ENCODE results near the gene TNFRSF13B.

The TNFRSF13B gene

DNA sequence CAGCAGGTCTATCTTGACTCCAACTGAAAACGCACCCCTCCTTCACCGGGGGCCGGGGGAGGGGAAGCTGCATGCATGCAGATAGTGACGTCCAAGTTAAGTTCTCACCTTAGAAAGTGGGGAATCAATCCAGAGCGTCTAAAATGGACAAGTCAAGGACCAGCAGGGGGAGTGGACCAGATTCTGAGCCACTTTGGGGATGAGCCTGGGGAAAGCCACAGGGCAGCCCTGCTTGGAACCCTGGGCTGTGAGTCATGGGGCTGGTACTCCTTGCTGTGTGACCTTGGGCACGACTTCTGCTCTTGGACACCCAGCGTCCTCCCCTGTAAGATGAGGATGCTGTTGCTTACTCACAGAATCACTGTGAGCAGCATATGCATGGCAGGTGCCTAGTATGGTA, 9.1 kb downstream of the TNFRSF13B start:
- no peak for TF ChIP-seq GATA3 (IDR thresholded peaks at IDR 0.05; ENCODE audit: low read depth, low read length)
- TF ChIP-seq GATA2 (IDR thresholded peaks at IDR 0.05; ENCODE audit: low read depth, low read length): no peak

DNA sequence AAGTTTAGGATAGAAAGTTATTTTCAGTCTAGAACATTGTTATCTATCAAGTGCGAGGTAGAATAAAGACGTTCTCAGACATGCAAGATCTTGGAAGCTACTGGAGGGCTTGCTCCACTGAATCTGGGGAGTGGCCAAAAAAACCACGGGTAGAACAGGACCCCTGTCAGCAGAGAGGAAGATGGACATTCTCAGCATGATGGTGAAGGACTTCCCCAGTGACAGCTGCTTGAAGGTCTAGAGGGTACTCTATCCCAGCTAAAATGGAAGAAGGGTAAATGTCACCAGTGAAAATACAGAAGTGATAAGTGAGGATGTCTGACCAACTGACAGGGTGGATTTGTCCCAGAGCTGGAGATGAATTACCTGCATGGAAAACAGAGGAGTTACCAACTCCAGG, 10.1 kb downstream of the TNFRSF13B start:
- no peak for TF ChIP-seq GATA3 (IDR thresholded peaks at IDR 0.05; ENCODE audit: low read depth, low read length)
- no peak for TF ChIP-seq GATA2 (IDR thresholded peaks at IDR 0.05; ENCODE audit: low read depth, low read length)

DNA sequence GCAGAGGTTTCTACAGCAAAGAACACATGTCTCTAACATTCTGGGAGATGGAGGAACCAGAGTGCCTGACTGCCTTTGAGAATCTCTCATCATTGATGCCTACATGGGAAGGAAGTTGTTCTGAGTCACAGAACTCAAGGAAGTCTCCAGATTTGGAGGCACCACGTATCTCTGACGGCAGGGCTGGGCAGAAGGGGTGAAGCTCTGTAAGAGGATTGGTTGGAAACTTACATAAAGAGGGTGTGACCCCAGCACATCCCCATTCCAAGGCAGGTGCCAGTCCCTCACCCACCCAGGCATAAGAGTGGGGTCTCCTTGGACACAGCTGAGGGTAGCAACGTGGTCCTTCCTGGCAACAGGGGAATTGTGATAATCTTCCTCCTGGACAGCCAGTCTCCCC, 17.4 kb downstream of the TNFRSF13B start:
- TF ChIP-seq GATA3 (IDR thresholded peaks at IDR 0.05; ENCODE audit: low read depth, low read length): no peak
- no peak for TF ChIP-seq GATA2 (IDR thresholded peaks at IDR 0.05; ENCODE audit: low read depth, low read length)

DNA sequence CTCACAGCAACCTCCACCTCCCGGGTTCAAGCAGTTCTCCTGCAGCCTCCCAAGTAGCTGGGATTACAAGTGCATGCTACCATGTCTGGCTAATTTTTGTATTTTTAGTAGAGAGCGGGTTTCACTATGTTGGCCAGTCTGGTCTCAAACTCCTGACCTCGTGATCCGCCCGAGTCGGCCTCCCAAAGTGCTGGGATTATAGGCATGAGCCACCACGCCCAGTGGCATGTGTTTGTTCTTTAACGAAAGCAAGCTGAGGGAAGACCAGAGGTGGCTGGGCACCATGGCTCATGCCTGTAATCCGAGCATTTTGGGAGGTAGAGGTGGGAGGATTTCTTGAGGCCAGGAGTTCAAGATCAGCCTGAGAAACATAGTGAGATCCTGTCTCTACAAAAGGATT, 18.1 kb downstream of the TNFRSF13B start:
- no peak for TF ChIP-seq GATA2 (IDR thresholded peaks at IDR 0.05; ENCODE audit: low read depth, low read length)
- no peak for TF ChIP-seq GATA3 (IDR thresholded peaks at IDR 0.05; ENCODE audit: low read depth, low read length)

DNA sequence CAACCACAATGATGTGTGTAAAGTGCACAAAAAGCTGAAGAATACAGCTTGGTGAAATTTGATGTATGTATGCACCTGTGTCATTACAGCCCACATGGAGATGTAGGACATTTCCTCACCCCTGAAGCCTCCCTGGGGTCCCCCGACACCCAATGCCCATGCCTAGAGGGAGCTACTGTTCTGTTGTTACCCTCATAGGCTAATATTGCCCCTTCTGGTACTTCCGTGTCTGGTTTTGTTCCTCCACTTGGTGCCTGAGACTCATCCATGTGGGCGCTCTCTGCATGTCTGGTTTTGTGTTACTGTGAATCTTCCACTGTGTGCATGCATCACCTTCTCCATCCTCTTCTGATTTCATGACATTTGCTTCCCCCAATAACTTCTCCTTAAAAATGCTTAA, 18.6 kb downstream of the TNFRSF13B start:
- TF ChIP-seq GATA3 (IDR thresholded peaks at IDR 0.05; ENCODE audit: low read depth, low read length) (no peak), GATA2 (IDR thresholded peaks at IDR 0.05; ENCODE audit: low read depth, low read length) (no peak)

DNA sequence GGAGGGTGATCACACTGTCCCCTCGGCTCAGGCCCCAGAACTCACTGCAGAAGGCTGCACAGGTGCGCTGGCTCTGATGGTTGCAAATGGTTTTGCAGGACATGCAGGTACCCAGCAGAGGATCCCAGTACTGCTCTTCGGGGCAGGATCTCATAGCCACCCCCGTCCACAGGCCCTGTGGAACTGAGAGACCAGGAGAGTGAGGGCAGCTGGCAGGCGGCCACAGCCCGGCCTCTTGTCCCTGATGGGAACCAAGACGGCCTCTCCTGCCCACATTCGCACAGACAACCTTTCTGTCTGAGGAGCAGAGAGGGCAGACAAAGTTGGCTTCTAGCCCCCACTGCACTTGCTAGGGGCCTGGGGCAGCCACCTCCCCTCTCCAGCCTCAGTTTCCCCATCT, 19.5 kb downstream of the TNFRSF13B start:
- no peak for TF ChIP-seq GATA3 (IDR thresholded peaks at IDR 0.05; ENCODE audit: low read depth, low read length)
- TF ChIP-seq GATA2 (IDR thresholded peaks at IDR 0.05; ENCODE audit: low read depth, low read length): no peak

DNA sequence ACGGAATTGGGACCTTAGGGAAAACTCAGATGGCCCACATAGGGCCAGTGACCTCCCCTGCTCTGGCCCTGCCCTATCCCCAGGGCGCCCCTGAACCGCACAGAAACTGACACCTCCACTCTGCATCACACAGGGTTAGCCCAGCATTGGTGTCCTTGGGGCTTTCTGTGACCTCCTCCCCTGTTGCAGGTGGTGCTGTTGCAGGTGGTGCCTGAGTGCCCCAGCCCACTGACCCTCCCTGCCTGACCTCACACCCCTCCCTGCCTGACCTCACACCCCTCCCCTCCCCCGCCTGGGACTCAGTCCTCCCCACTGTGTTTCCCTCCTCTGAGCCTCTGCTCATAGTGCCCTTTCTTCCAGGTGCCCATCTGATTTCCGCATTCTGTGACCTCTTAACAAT, 21.4 kb downstream of the TNFRSF13B start:
- no peak for TF ChIP-seq GATA3 (IDR thresholded peaks at IDR 0.05; ENCODE audit: low read depth, low read length)
- no peak for TF ChIP-seq GATA2 (IDR thresholded peaks at IDR 0.05; ENCODE audit: low read depth, low read length)

DNA sequence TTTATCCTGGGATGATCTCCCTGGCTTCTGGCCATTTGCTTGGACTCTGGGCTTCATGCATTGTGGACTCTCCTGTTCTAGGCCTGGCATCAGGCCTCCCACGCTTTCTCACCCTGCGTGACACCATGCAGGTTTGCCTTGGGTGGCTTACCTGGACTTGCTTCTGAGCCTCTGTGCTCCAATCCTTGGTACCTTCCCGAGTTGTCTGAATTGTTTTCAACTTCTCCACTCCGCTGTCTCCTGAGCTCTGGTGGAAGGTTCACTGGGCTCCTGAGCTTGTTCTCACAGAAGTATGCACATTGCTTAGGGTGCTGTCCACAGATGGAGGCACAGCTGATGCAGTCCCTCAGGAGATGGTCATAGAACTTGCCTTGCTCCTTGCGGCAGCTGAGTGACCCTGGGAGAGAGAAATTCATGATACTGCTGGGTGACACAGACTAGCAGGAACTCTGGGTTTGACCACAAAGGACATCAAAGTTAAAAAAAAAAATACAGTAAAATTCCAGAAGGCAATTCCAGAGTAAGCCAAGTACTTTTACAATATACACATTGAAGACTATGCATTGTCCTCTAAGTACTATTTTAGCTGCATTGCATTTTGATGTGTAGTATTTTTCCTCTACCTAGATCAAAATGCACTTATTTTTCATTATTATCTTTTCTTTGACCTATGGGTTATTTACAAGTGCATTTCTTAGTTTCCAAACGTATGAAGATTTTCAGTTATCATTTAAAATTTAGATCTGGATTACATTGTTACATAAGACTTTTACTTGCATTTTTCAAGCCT, 23.1 kb downstream of the TNFRSF13B start:
- TF ChIP-seq GATA3 (IDR thresholded peaks at IDR 0.05; ENCODE audit: low read depth, low read length) (no peak), GATA2 (IDR thresholded peaks at IDR 0.05; ENCODE audit: low read depth, low read length) (no peak)

DNA sequence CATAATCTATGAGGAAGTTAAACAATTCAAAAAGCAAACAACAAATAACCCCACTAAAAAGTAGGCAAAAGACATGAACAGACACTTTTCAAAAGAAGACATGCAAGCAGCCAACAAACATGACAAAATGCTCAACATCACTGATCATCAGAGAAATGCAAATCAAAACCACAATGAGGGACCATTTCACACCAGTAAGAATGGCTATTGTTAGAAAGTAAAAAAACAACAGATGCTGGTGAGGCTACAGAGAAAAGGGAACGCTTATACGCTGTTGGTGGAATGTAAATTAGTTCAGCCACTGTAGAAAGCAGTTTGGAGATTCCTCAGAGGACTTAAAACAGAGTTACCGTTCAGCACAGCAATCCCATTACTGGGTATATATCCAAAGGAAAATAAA, 24.4 kb downstream of the TNFRSF13B start:
- TF ChIP-seq GATA2 (IDR thresholded peaks at IDR 0.05; ENCODE audit: low read depth, low read length) (no peak), GATA3 (IDR thresholded peaks at IDR 0.05; ENCODE audit: low read depth, low read length) (no peak)

DNA sequence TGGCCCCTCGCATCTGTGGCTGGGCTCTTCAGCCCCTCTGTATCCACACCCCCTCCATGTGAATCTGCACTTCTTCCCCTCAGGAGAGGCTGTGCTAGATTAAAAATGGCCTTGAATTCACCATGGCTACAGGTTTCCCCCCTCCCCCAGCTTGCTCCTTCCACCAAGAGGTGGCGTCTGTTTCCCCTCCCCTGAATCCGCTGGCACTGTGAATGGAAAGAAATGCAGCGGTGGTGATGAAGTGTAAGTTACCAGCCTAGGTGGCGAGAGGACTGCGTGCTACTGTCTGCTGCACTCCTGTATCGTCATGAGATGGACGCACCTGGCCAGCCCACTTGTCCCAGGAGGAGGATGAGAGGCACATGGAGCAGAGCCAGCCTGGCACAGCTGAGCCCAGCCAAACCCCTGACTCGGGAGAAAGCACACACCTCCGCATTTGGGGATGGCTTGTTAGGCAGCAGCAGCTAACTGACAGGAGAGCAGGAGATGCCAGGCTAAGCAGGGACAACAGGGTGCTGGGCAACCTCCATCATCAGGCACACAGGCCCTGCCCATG, 26.2 kb downstream of the TNFRSF13B start:
- no peak for TF ChIP-seq GATA3 (IDR thresholded peaks at IDR 0.05; ENCODE audit: low read depth, low read length)
- TF ChIP-seq GATA2 (IDR thresholded peaks at IDR 0.05; ENCODE audit: low read depth, low read length): no peak

DNA sequence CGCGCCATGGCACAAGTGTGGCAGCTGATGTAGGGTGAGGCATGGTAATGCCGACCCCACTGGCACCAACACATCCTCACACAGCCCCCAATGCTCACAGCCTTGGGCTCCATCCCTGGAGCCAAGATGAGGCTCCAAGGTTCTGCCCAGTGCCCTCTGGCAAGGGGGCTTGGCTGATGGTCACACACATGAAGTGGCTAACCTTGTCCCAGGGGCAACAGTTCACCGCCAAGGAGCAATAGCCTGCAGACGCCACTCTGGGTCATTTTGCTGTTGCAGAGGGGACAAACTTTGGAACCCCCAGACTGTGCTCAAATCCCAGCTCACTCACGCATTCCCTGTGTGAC, 26.8 kb downstream of the TNFRSF13B start:
- no peak for TF ChIP-seq GATA3 (IDR thresholded peaks at IDR 0.05; ENCODE audit: low read depth, low read length)

DNA sequence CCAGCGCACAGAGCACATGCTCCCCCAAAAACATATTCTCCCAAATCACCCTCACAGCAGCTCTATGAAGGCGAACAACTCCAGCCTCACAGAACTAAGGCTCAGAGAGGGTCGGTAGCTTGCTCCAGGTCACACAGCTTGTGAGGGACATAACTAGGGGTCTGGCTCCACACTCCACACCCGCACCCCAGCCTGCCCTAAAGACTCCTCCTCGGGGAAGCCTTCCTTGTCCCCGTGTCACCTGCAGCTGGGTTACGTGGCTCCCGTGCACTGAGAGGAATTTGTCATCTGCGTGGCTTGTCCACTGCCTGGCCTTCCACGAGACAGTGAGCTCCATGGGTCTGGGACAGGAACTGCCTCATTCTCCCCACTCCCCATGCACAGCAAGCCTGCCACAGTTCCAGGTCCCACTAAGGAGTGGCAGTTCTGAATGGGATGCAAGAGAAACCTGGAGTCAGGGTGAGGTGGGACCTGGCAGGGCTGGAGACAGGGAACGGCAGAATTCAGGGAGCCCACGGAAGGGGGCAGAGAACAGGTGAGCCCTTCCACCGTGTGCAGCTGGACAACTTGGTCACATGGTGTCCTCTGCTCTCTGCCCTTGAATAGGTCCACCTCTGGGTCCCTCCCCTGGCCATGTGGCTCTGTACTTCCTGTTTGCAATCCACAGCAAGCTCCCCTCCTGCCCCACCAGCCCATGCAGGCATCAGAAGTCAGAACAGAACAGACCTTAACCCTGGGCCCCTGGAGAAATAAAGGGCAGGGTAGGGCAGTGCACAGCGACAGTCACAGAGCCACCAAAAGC, 27.4 kb downstream of the TNFRSF13B start:
- TF ChIP-seq GATA2 (IDR thresholded peaks at IDR 0.05; ENCODE audit: low read depth, low read length) (no peak), GATA3 (IDR thresholded peaks at IDR 0.05; ENCODE audit: low read depth, low read length) (no peak)

DNA sequence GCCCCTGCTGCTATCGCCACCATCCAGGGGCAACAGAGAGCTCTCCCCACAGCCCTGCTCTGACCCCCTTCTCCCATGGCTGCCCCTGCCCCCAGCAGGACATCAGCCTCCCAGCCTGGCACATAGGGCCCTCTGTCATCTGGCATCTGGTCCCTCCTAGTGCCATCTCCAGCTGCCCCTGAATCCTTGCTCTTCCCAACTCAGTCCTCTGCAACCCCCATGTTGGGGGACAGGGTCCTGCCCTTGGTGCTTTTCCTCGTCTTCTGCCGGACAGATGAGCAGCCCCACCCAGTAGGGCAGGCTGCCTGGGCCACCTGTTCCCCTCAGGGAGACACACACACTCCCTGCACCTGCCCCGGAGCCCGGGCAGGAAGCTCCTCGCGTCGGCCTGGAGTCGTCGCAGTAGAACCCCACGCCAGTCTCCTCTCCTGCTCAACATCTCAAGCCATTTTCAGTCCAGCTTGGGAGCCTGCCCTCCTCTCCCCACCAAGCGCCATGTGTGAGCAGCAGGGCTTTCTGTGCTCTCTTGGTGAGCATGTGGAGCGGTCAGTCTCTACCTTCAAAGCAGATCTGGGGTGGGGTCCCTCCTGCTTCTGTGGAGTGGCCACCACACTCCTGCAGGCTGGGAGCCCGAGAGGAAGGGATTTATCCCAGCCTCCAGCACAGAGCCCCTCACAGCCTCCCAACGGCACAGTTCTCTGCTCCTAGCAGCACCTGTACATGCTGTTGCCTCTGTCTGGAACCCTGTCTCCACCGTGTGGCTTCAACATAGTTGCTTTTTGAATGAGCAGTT, 28.2 kb downstream of the TNFRSF13B start:
- no peak for TF ChIP-seq GATA3 (IDR thresholded peaks at IDR 0.05; ENCODE audit: low read depth, low read length)
- TF ChIP-seq GATA2 (IDR thresholded peaks at IDR 0.05; ENCODE audit: low read depth, low read length): no peak

DNA sequence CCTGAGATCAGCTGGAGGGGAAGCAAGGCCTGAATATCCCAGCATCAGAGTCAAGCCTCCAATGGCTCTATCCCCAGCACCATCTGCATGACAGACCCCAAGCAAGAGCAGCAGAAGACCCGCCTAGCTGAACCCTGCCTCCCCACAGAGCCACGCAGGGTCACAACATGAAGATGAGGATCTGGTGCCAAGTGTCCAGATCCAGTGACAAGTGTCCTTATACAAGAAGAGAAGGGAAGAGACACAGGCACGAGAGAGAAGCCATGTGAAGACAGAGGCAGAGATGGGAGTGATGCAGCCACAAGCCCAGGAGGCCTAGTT, 28.9 kb downstream of the TNFRSF13B start:
- TF ChIP-seq GATA3 (IDR thresholded peaks at IDR 0.05; ENCODE audit: low read depth, low read length) (no peak), GATA2 (IDR thresholded peaks at IDR 0.05; ENCODE audit: low read depth, low read length) (no peak)
